Karpas-422 (cell line): ENCODE results near the gene GUK1. TPM values are rescaled to one million over a fixed set of nuclear protein-coding genes. Genes with fewer than 3 reads are reported as not detected.
A peak's percentile ranks its signal among the peaks of the same experiment; 100 is the strongest.

ENCODE experiments used
- DNase-seq: peaks from one replicate; pipeline ENCODE4 v3.0.0-alpha.2; 2015
- H2AFZ ChIP-seq: fragments of 200-600 bp; sonication (generic); 2 replicates; pipeline ENCODE4 v1.6.1; 2014; ENCODE audit warnings: antibody characterized with exemption, low read length, mixed read lengths
- H3K27ac ChIP-seq: fragments of 200-600 bp; sonication (generic); 2 replicates; pipeline ENCODE4 v1.5.1; 2014; ENCODE audit warnings: mild to moderate bottlenecking, low read length, moderate library complexity
- H3K27me3 ChIP-seq: fragments of 200-600 bp; sonication (generic); 2 replicates; pipeline ENCODE4 v1.6.1; 2014; ENCODE audit warnings: low read length, mixed read lengths
- H3K36me3 ChIP-seq: fragments of 200-600 bp; sonication (generic); 2 replicates; pipeline ENCODE4 v1.6.1; 2014; ENCODE audit warnings: low read length, mixed read lengths; ENCODE audit not compliant: insufficient read depth
- H3K4me1 ChIP-seq: fragments of 200-600 bp; sonication (generic); 2 replicates; pipeline ENCODE4 v1.6.1; 2014; ENCODE audit warnings: mild to moderate bottlenecking, low read length, mixed read lengths
- H3K4me2 ChIP-seq: fragments of 200-600 bp; sonication (generic); 2 replicates; pipeline ENCODE4 v1.6.1; 2014; ENCODE audit warnings: low read length, low read depth, mild to moderate bottlenecking; ENCODE audit not compliant: poor library complexity, severe bottlenecking
- H3K4me3 ChIP-seq: fragments of 200-600 bp; sonication (generic); 2 replicates; pipeline ENCODE4 v1.5.1; 2014; ENCODE audit warnings: mild to moderate bottlenecking, antibody characterized with exemption, low read length, mixed read lengths
- H3K79me2 ChIP-seq: fragments of 200-600 bp; sonication (generic); 2 replicates; pipeline ENCODE4 v1.6.1; 2014; ENCODE audit warnings: mild to moderate bottlenecking, low read length, mixed read lengths
- H3K9ac ChIP-seq: fragments of 200-600 bp; sonication (generic); 2 replicates; pipeline ENCODE4 v1.6.0; 2014; ENCODE audit warnings: low read length
- H3K9me2 ChIP-seq: fragments of 200-600 bp; sonication (generic), shearing (Covaris generic); replicated peaks from 2 replicates; pipeline ENCODE4 v1.6.0; 2014; ENCODE audit warnings: mild to moderate bottlenecking, low read length, moderate library complexity; ENCODE audit not compliant: insufficient read depth
- H3K9me3 ChIP-seq: fragments of 300-700, 200-600 bp; sonication (generic); 2 replicates; pipeline ENCODE4 v1.6.1; 2014; ENCODE audit warnings: low read length, mixed read lengths
- H4K20me1 ChIP-seq: fragments of 200-600 bp; sonication (generic); 2 replicates; pipeline ENCODE4 v1.6.1; 2014; ENCODE audit warnings: mild to moderate bottlenecking, antibody characterized with exemption, low read length, low read depth; ENCODE audit not compliant: insufficient read depth
- total RNA-seq: library from RNA; depleted of rRNA; stranded (reverse); fragments of >200 nt; shearing (Covaris generic); gene quantifications from 2 replicates; pipeline ENCODE4 v1.2.3, GENCODE V29; 2014; ENCODE audit warnings: low replicate concordance

GUK1 gene
- total RNA-seq, 1 experiment from 2014 or later: 74.4 TPM

GRCh38 chr1:228163776-228164519, 23.9 kb downstream of the GUK1 start:
- no peaks in the 10 kb centered on the region for H3K36me3 ChIP-seq
- no peak for DNase-seq
- no peaks in the 10 kb centered on the region for H3K9me2 ChIP-seq
- H3K4me2 ChIP-seq: peak overlapping the region; percentile 98
- H2AFZ ChIP-seq: no peak overlapping the region
- H3K4me1 ChIP-seq: peaks cover 17% of the 10 kb centered on the region
- no peak overlapping the region; the same call in 1 of the 2 replicates for H3K4me3 ChIP-seq
- H3K9ac ChIP-seq: 0 out of 2 replicates have a peak overlapping the region, but pooled peaks have one; percentile 80
- no peaks in the 10 kb centered on the region for H4K20me1 ChIP-seq
- H3K79me2 ChIP-seq: no peaks in the 10 kb centered on the region
- H3K9me3 ChIP-seq: no peaks in the 10 kb centered on the region
- no peak overlapping the region for H3K27ac ChIP-seq
- H3K27me3 ChIP-seq: no peaks in the 10 kb centered on the region

DNA sequence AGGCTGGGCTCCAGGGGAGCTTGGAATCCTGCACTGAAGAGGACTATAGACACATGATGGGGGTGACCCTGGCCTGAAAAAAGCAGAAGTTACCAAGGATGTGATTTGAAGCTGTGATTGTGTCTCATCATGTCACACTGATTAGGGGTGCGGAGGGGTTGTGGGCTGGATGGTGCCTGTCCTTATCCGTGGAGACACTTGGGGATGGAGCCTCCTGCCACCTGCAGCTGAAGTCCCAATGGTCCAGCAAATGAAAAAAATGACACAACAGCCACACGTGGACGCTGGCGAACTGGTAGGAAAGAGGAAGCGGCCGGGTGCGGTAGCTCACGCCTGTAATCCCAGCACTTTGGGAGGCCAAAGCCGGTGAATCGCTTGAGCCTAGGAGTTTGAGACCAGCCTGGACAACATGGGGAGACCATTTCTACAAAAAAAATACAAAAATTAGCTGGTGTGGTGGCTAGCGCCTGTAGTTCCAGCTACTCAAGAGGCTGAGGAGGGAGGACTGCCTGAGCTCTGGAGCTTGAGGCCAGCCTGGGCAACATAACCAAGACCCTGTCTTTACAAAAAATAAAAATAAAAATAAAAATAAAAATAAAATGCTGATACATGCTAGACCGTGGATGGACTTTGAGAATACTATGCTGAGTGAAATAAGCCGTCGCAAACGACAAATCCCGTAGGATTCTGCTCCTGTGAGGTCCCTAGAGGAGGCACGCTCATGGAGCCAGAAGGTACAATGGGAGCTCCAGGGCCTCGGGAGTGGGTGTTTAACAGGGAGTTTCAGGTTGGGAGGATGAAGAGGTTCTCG, 24.7 kb downstream of the GUK1 start:
- H2AFZ ChIP-seq: no peak overlapping the region; the same call in 1 of the 2 replicates
- H3K9me2 ChIP-seq: no peaks in the 10 kb centered on the region
- peaks cover 17% of the 10 kb centered on the region for H3K4me1 ChIP-seq
- H3K36me3 ChIP-seq: no peaks in the 10 kb centered on the region
- H3K4me3 ChIP-seq: peak overlapping the region; percentile 70
- H3K27ac ChIP-seq: 0 out of 2 replicates have a peak overlapping the region, but pooled peaks have one; percentile 31
- no peaks in the 10 kb centered on the region for H3K27me3 ChIP-seq
- no peaks in the 10 kb centered on the region for H4K20me1 ChIP-seq
- H3K79me2 ChIP-seq: no peaks in the 10 kb centered on the region
- no peaks in the 10 kb centered on the region for H3K9me3 ChIP-seq
- peak overlapping the region; percentile 98 for H3K4me2 ChIP-seq
- H3K9ac ChIP-seq: peak overlapping the region; percentile 80
- no peak for DNase-seq

GRCh38 chr1:228165372-228166169, 25.5 kb downstream of the GUK1 start, which contains the start of gene IBA57:
Gene IBA57 (plus strand): TSS chr1:228165804. CDS start chr1:228165817, 13 bp downstream.
- DNase-seq: peak; percentile 99
- Histone ChIP-seq H2AFZ (no peak within 1 kb of the TSS; the same call in 1 of the 2 replicates), H3K27me3 (no peaks in the 10 kb centered on the region), H3K9ac (peak within 1 kb of the TSS; percentile 86), H3K9me2 (no peaks in the 10 kb centered on the region), H4K20me1 (no peaks in the 10 kb centered on the region), H3K9me3 (no peaks in the 10 kb centered on the region), H3K27ac (peak within 1 kb of the TSS; percentile 82), H3K79me2 (no peaks in the 10 kb centered on the region), H3K36me3 (no peaks in the 10 kb centered on the region), H3K4me3 (peak within 1 kb of the TSS; percentile 78), H3K4me2 (peak within 1 kb of the TSS; percentile 98), H3K4me1 (peaks cover 17% of the 10 kb centered on the region)

DNA sequence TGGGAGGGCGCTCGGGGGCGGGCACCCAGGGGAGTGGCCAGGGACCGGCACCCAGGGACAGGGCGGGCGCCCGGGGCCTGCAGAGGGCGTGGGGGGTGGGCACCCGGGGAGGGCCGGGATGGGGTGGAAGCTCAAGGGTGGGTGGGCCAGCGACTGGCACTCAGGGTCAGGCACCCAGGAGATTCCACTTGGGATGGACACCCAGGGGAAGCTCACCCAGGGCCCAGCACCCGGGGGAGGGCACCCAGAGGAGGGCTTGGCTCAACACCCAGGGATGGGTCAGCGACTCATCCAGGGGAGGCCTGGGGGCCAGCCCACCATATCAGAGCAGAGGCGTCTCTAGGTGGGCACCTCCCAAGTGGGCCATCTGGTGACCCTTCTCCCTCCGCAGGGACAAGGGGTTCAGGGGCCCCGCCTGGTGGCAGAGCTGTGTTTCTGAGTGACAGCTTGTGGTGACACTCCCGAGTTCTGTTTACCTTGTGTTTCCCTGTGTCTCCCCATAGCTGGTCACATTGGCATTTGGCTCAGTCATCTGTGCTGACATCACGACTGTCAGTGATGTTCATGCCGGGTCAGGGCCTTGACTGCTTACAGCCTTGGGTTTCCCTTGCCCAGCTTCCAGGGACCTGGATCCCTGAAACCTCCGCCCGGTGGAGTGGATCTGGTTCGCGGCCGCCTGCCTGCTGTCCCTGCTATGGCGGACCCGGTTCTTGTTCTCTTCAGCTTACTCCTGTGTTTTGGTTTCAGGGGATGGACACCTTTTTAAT, 26.3 kb downstream of the GUK1 start:
- Histone ChIP-seq H2AFZ (no peak overlapping the region), H3K9ac (peak overlapping the region; percentile 86), H4K20me1 (no peaks in the 10 kb centered on the region), H3K4me2 (peak overlapping the region; percentile 54), H3K36me3 (no peaks in the 10 kb centered on the region), H3K9me2 (no peaks in the 10 kb centered on the region), H3K4me1 (peaks cover 17% of the 10 kb centered on the region), H3K4me3 (peak overlapping the region; percentile 78), H3K9me3 (no peaks in the 10 kb centered on the region), H3K79me2 (no peaks in the 10 kb centered on the region), H3K27me3 (no peaks in the 10 kb centered on the region), H3K27ac (no peak overlapping the region)
- peak; percentile 74 for DNase-seq

DNA sequence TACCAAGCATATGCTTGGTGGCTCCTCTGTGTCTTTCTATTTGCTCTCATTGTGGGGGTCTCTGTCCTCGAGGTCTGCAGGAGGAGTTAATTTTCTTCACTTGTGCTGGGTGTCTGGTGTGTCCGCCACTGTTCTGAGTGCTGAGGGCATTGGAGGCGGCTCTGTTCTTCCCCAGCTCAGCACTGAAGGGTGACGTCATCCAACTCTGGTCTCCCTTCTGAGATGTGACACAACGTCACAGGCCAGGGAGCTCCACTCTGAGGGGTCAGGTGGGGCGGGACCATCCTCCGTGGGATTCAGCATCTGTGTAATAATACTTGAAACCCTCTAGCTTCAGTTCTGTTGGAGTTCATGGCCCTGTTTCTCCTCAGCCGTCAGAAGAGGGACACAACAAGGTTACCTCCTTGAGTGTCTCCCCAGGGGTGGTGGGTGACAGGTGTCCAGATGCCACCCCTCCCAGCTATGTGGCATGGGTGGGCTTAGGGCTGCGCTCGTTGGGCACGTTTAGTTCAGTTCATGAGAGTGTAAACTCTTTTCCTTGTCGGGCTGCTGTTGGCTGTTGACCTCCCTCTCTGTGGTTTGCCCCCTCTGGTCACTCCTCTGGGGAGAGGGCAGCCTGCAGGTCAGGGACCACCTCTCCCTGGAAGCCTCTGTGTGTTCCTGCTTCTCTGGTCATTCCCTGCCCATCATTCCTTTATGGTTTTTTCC, 28.6 kb downstream of the GUK1 start:
- Histone ChIP-seq H3K27me3 (no peaks in the 10 kb centered on the region), H3K9me3 (no peaks in the 10 kb centered on the region), H3K4me2 (no peak overlapping the region), H3K4me3 (no peak overlapping the region), H4K20me1 (peaks cover 3% of the 10 kb centered on the region; the same call in 1 of the 2 replicates), H2AFZ (no peak overlapping the region), H3K9me2 (no peaks in the 10 kb centered on the region), H3K4me1 (peaks cover 17% of the 10 kb centered on the region), H3K9ac (no peak overlapping the region), H3K36me3 (no peaks in the 10 kb centered on the region), H3K27ac (no peak overlapping the region), H3K79me2 (no peaks in the 10 kb centered on the region)
- no peak for DNase-seq

DNA sequence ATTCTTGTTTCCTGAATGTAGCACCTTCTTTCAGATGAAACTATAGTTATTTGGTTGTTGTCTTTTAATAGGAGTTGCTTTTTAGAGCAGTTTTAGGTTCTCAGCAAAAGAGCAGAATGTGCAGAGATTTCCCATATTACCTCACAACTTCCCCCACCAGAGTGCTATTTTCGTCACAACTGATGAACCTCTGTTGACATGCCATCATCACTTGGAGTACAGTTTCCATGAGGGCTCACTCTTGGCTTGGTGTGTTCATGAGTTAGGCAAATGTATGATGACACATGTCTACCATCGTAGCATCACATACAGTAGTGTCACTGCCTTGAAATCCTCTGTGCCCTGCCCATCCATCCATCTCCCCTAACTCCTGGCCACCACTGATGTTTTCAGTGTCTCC, 29.3 kb downstream of the GUK1 start:
- no peaks in the 10 kb centered on the region for H3K9me2 ChIP-seq
- H3K4me3 ChIP-seq: no peak overlapping the region
- no peak overlapping the region for H3K4me2 ChIP-seq
- H3K9ac ChIP-seq: no peak overlapping the region
- peaks cover 5% of the 10 kb centered on the region; the same call in 1 of the 2 replicates for H4K20me1 ChIP-seq
- DNase-seq: no peak
- no peaks in the 10 kb centered on the region for H3K79me2 ChIP-seq
- no peak overlapping the region for H3K27ac ChIP-seq
- H2AFZ ChIP-seq: no peak overlapping the region
- H3K4me1 ChIP-seq: peaks cover 16% of the 10 kb centered on the region
- H3K27me3 ChIP-seq: no peaks in the 10 kb centered on the region
- no peaks in the 10 kb centered on the region for H3K9me3 ChIP-seq
- no peaks in the 10 kb centered on the region for H3K36me3 ChIP-seq

GRCh38 chr1:228170666-228171065, 30.6 kb downstream of the GUK1 start:
- Histone ChIP-seq H3K9me3 (no peaks in the 10 kb centered on the region), H3K4me2 (no peak overlapping the region), H3K79me2 (no peaks in the 10 kb centered on the region), H3K4me3 (no peak overlapping the region), H2AFZ (no peak overlapping the region), H3K27ac (no peak overlapping the region), H3K4me1 (peaks cover 8% of the 10 kb centered on the region), H4K20me1 (peaks cover 5% of the 10 kb centered on the region; the same call in 1 of the 2 replicates), H3K9ac (no peak overlapping the region), H3K9me2 (no peaks in the 10 kb centered on the region), H3K36me3 (no peaks in the 10 kb centered on the region), H3K27me3 (no peaks in the 10 kb centered on the region)
- no peak for DNase-seq
